ENCODE data around the gene RALGPS1.

Gene RALGPS1

GRCh38 chr9:127076860-127077643 is 162.5 kb downstream of the RALGPS1 start:
- Mint-ChIP-seq H3K4me1 (ENCODE audit: low read depth) (no peaks in the 10 kb centered on the region), H3K27ac (no peak overlapping the region), H3K27me3 (peaks cover 20% of the 10 kb centered on the region), H3K9me3 (no peaks in the 10 kb centered on the region), H3K4me3 (no peak overlapping the region), H3K36me3 (ENCODE audit: low read depth) (no peaks in the 10 kb centered on the region)
- intact Hi-C loops (cut with micrococcal nuclease) = no loop called here

- no peaks in the 10 kb centered on the region for H3K4me1 Mint-ChIP-seq (ENCODE audit: low read depth)
- H3K27ac Mint-ChIP-seq = no peak overlapping the region
- H3K36me3 Mint-ChIP-seq (ENCODE audit: low read depth) = no peaks in the 10 kb centered on the region
- peaks cover 20% of the 10 kb centered on the region for H3K27me3 Mint-ChIP-seq
- H3K4me3 Mint-ChIP-seq = no peak overlapping the region
- no peaks in the 10 kb centered on the region for H3K9me3 Mint-ChIP-seq
- intact Hi-C loops (cut with micrococcal nuclease) = no loop called here
Measured at GRCh38 chr9:127077644-127077946, 163.0 kb downstream of the RALGPS1 start.

GRCh38 chr9:127078336-127078735 is 163.8 kb downstream of the RALGPS1 start:
- no peak overlapping the region for H3K4me3 Mint-ChIP-seq
- H3K36me3 Mint-ChIP-seq (ENCODE audit: low read depth) = no peaks in the 10 kb centered on the region
- H3K27ac Mint-ChIP-seq = no peak overlapping the region

GRCh38 chr9:127078988-127079387 is 164.4 kb downstream of the RALGPS1 start:
- H3K36me3 Mint-ChIP-seq (ENCODE audit: low read depth) = no peaks in the 10 kb centered on the region
- no peaks in the 10 kb centered on the region for H3K9me3 Mint-ChIP-seq
- no peak overlapping the region for H3K4me3 Mint-ChIP-seq
- no peak overlapping the region for H3K27ac Mint-ChIP-seq
- no peaks in the 10 kb centered on the region for H3K4me1 Mint-ChIP-seq (ENCODE audit: low read depth)
- H3K27me3 Mint-ChIP-seq = peaks cover 25% of the 10 kb centered on the region
- intact Hi-C loops (cut with micrococcal nuclease) = no loop called here

More at GRCh38 chr9:127078336-127078735, 163.8 kb downstream of the RALGPS1 start:
- intact Hi-C loops (cut with micrococcal nuclease) = no loop called here
- peaks cover 23% of the 10 kb centered on the region for H3K27me3 Mint-ChIP-seq
- H3K9me3 Mint-ChIP-seq = no peaks in the 10 kb centered on the region
- no peaks in the 10 kb centered on the region for H3K4me1 Mint-ChIP-seq (ENCODE audit: low read depth)

- intact Hi-C loops (cut with micrococcal nuclease) = no loop called here
- Mint-ChIP-seq H3K27me3 (peaks cover 30% of the 10 kb centered on the region), H3K36me3 (ENCODE audit: low read depth) (no peaks in the 10 kb centered on the region), H3K4me3 (no peak overlapping the region), H3K9me3 (no peaks in the 10 kb centered on the region), H3K4me1 (ENCODE audit: low read depth) (no peaks in the 10 kb centered on the region), H3K27ac (no peak overlapping the region)
Measured at GRCh38 chr9:127079446-127080140, 165.0 kb downstream of the RALGPS1 start.

- Mint-ChIP-seq H3K4me1 (ENCODE audit: low read depth) (no peaks in the 10 kb centered on the region), H3K36me3 (ENCODE audit: low read depth) (no peaks in the 10 kb centered on the region), H3K4me3 (no peak overlapping the region), H3K27me3 (peaks cover 25% of the 10 kb centered on the region), H3K27ac (no peak overlapping the region), H3K9me3 (no peaks in the 10 kb centered on the region)
- intact Hi-C loops (cut with micrococcal nuclease) = no loop called here
Measured at GRCh38 chr9:127081250-127082185, 166.9 kb downstream of the RALGPS1 start.

- intact Hi-C loops (cut with micrococcal nuclease) = no loop called here
- Mint-ChIP-seq H3K36me3 (ENCODE audit: low read depth) (no peaks in the 10 kb centered on the region), H3K9me3 (no peaks in the 10 kb centered on the region), H3K27me3 (peaks cover 17% of the 10 kb centered on the region), H3K4me1 (ENCODE audit: low read depth) (no peaks in the 10 kb centered on the region), H3K4me3 (no peak overlapping the region), H3K27ac (no peak overlapping the region)
Measured at GRCh38 chr9:127083138-127083980, 168.8 kb downstream of the RALGPS1 start.

- Mint-ChIP-seq H3K27ac (no peak overlapping the region), H3K36me3 (ENCODE audit: low read depth) (no peaks in the 10 kb centered on the region), H3K9me3 (no peaks in the 10 kb centered on the region), H3K27me3 (peaks cover 20% of the 10 kb centered on the region), H3K4me3 (no peak overlapping the region), H3K4me1 (ENCODE audit: low read depth) (no peaks in the 10 kb centered on the region)
- intact Hi-C loops (cut with micrococcal nuclease) = no loop called here
Measured at GRCh38 chr9:127084076-127085039, 169.8 kb downstream of the RALGPS1 start.

DNA sequence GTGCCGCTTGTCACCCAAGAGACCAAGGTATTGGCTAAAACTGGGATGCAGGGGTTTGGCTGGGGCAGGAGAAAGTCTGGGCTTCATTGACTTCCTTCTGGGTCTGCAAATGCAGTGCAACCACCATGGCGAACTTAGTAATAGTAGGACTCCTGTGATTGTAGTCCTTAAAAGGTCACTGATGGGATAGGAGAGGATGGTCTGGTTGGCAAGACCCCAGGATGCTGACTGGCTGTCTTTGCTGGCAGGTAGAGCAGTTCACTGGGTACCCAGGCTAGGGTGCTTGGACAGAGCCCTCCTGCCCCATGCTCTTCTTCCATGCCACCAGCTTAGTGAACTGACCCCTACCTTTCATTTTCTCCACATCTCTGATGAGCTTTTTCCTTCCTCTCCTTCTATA is 170.6 kb downstream of the RALGPS1 start:
- Mint-ChIP-seq H3K9me3 (no peaks in the 10 kb centered on the region), H3K27me3 (peaks cover 19% of the 10 kb centered on the region), H3K27ac (no peak overlapping the region), H3K36me3 (ENCODE audit: low read depth) (no peaks in the 10 kb centered on the region), H3K4me3 (no peak overlapping the region), H3K4me1 (ENCODE audit: low read depth) (no peaks in the 10 kb centered on the region)
- intact Hi-C loops (cut with micrococcal nuclease) = no loop called here

- H3K36me3 Mint-ChIP-seq (ENCODE audit: low read depth) = no peaks in the 10 kb centered on the region
- H3K4me1 Mint-ChIP-seq (ENCODE audit: low read depth) = no peaks in the 10 kb centered on the region
- H3K4me3 Mint-ChIP-seq = no peak overlapping the region
- peaks cover 19% of the 10 kb centered on the region for H3K27me3 Mint-ChIP-seq
- H3K27ac Mint-ChIP-seq = no peak overlapping the region
- no peaks in the 10 kb centered on the region for H3K9me3 Mint-ChIP-seq
- intact Hi-C loops (cut with micrococcal nuclease) = no loop called here
Measured at GRCh38 chr9:127086771-127087170, 172.2 kb downstream of the RALGPS1 start.

GRCh38 chr9:127087411-127087810 is 172.8 kb downstream of the RALGPS1 start:
- Mint-ChIP-seq H3K4me3 (no peak overlapping the region), H3K27ac (no peak overlapping the region), H3K9me3 (no peaks in the 10 kb centered on the region), H3K36me3 (ENCODE audit: low read depth) (no peaks in the 10 kb centered on the region), H3K4me1 (ENCODE audit: low read depth) (no peaks in the 10 kb centered on the region), H3K27me3 (peaks cover 20% of the 10 kb centered on the region)
- intact Hi-C loops (cut with micrococcal nuclease) = no loop called here

DNA sequence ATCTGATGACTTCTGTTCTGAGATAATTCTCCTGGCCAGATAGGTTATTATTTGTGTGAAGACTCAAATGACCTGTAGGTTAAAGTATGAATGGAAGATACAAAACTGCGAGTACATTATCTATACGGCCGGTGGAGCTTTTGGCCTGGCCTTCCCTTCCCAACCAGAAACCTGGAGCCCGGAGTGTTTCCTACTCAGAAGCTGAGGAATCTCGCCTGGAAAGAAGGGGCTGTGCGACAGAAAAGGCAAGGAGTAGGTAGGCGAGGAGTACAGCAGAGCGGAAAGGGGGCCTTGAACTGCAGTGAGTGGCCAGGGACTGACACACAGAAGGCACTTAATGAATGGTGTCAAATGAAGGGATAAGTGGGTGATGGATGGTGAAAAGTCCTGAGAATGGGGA is 173.3 kb downstream of the RALGPS1 start:
- intact Hi-C loops (cut with micrococcal nuclease) = no loop called here
- Mint-ChIP-seq H3K27me3 (peaks cover 20% of the 10 kb centered on the region), H3K27ac (no peak overlapping the region), H3K9me3 (no peaks in the 10 kb centered on the region), H3K4me1 (ENCODE audit: low read depth) (no peaks in the 10 kb centered on the region), H3K4me3 (no peak overlapping the region), H3K36me3 (ENCODE audit: low read depth) (no peaks in the 10 kb centered on the region)
